Measurements from ENCODE around the gene KPNA6.
"Not testable (repeated sequence)": the region's sequence is repeated elsewhere in the genome, so short reads cannot be mapped to it uniquely, and the experiment has no call there.

The KPNA6 gene

DNA sequence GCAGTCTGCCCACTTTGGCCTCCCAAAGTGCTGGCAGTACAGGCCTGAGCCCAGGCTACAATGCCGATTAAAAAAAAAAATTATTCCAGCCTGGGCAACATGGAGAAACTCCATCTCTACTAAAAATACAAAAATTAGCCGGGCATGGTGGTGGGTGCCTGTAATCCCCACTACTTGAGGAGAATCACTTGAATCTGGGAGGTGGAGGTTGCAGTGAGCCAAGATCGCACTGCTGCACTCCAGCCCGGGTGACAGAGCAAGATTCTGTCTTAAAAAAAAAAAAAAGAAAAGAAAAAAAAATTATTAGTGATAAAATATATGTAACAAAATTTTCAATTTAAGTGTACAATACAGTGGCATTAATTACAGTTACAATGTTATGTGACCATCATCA, 35.4 kb downstream of the KPNA6 start:
- not testable (repeated sequence) for DNase-seq

DNA sequence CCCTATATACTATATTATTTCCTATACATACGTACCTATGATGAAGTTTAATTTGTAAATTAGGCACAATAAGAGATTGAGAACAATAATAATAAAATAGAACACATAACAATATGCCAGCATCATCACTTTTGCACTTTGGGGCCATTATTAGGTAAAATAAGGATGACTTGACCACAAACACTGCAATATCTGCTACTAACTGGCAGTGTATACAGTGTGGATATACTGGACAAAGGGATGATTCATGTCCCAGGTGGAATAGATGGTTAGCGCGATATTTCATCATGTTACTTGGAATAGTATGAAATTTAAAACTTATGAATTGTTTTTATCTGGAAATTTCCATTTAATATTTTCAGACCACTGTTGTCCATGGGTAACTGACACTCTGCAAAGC, 36.2 kb downstream of the KPNA6 start:
- DNase-seq, result no peak

DNA sequence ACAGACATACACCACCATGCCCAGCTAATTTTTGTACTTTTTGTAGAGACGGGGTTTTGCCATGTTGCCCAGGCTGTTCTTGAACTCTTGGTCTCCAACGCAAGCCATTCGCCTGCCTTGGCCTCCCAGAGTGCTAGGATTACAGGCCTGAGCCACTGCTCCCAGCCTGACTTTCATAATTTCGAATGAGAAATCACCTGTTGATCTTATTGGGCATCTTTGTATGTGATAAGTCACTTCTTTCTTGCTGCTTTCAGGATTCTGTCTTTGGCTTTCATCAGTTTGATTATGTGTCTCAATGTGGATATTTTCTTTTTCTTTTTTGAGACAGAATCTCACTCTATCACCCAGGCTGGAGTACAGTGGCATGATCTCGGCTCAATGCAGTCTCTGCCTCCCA, 39.9 kb downstream of the KPNA6 start:
- not testable (repeated sequence) for DNase-seq

DNA sequence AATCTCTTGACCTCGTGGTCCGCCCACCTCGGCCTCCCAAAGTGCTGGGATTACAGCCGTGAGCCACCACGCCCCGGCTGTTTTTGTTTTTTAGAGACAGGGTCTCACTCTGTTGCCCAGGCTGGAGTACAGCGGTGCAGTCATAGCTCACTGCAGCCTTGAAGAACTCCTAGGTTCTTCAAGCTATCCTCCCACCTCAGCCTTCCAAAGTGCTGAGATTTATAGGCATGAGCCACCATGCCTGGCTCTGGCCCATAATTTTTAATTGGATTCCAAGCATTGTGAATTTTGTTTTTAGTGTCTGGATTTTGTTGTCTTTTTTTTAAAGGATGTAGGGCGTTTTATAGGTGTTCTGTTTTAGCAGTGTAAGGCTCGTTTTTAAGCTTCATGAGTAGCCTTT, 43.0 kb downstream of the KPNA6 start:
- no peak for DNase-seq

DNA sequence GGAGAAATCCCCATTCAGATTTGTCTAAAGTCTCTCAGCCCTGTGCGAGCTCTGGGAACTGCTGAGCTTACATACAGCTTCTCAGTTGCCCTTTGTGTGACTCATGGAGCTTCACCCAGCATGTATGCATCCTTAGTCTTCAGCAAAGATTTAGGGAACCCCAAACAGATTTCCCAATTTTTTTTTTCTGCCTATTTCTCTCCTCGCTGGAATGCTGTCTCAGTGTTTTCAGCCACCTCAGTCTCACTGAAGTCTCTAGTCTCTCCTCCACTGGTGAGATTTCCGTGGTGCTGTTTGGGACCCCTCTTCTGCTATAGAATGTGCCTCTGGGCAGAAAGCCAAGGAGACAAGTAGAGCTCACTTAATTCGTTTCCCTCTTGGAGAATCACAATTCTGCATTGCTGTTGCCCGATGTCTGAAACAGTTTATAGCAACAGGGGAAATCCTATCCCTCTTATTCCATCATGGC, 43.5 kb downstream of the KPNA6 start:
- DNase-seq, result peak; percentile 87

DNA sequence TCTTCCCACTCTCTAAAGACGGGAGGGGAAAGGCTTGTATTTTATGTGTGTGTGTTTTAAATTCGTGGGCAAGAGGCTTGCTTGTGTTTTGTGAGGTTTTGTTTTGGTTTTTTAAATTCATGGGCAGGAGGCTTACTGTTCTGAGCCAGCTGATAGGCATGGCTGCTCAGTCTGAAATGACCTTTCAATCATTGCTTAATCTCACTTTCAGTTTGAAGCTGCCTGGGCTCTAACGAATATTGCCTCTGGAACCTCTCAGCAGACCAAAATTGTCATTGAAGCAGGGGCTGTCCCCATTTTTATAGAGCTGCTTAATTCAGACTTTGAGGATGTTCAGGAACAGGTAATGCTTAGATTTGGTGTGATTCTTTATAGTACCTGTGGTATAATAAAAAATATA, 51.3 kb downstream of the KPNA6 start:
- no peak for DNase-seq

DNA sequence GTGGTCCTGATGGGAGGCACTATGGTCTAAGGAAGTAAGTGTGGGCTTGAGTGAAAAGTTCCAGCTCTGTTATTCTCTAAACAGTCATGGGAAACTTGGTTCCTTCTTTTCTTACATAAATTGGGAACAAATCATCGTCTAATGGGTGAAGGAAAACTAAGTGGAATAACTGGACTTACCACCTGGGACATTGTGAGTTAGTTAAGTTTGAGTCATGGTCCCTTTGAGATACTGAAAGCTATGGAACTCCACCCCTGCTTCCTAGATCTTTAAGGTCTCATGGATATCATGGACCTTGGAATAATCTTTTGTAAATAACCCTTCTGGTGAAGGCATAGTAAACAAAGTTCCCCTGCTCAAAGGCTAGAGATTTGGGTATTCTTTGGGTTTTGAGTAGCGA, 55.5 kb downstream of the KPNA6 start:
- DNase-seq, result no peak

DNA sequence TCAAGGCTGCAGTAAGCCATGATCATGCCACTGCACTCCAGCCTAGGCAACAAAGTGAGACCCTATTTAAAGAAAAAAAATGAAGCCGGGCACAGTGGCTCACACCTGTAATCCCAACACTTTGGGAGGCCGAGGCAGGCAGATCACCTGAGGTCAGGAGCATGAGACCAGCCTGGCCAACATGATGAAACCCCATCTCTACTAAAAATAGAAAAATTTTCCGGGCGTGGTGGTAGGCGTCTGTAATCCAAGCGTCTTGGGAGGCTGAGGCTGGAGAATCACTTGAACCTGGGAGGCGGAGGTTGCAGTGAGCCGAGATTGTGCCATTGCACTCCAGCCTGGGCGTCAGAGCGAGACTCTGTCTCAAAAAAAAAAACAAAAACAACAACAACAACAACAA, 57.8 kb downstream of the KPNA6 start:
- not testable (repeated sequence) for DNase-seq

DNA sequence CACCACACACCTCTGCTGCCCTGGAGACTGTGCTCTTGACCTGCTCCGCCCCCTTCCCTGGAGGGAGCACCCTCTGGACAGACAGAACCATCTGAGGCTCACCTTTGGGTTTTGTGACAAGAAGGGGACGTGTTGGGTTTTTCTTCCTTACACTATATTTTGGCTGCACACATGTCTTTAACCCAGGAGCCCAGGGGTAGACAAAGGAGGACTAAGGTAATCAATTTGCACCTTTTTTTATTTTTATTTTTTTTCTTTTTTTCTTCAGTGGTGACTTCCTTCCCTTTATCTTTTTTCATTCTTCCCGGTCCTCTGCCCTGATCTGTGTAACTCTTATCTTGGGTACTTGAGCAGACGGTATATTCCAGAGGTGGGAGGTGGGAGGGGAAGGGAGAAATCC, 63.1 kb downstream of the KPNA6 start:
- no peak for DNase-seq

DNA sequence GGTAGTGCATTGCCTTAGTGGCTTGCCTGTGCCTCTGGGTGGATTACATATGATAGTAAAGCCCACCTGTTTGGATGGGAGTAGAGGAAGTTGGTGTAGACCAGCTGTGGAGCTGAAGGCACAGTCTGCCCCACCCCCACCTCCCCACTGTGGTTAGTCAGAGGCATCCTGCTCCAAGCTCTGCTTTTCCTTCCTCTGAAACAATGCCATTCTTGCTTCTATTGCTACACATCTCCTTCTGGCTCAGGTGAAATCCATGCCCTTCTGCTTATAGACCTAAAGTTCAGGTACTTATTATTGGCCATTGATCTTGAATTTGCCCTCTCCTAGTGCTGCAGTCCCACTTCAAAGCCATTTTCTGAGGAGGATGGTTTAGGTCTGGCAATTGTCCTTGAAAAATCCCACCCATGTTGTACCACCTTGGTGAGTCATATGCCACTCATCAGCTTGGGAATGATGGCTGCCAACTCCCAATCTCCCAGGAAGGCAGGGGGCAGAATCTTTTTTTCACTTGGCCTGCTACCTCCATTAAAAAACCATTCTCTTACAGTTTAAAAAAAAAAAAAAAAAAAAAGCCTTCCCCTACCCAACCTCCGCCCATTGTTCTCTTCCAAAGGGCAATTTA, 64.9 kb downstream of the KPNA6 start:
- no peak for DNase-seq

DNA sequence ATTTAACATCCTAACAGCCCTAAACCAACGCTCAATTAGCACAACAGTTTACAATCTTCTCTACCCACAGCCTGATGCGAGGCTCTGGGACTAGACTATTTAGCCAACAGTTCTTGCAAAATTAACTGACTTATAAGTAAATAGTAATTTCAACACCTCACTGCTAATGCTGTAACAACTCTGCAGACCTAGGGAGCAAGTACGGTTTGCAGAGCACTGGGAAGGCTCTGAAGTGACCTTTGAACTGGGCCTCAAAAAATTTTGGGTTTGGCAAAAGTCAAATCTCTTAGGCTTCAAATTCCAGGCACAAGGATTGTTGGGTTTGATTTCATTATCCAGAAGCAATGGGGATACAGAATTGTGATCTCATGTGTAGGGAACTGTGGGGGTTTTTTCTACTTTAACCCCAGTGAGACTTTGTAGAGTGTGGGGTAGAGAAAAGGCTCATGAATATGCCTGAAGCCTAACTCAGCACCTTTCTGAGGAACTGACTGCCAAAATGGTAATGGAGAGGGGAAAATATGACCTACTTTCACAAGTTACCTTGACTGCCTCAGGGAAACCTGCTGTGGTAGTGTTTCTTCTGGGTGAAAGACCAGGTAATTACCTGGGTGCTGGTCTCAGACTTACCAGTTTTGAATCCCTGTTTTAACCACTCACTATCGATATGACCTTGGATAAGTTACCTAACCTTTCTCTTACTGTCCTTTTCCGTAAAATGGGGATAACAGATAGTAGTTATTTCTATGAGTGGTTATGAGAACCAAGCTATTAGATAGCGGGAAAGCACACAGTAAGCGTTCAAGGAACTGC, 70.7 kb downstream of the KPNA6 start:
- no peak for DNase-seq

DNA sequence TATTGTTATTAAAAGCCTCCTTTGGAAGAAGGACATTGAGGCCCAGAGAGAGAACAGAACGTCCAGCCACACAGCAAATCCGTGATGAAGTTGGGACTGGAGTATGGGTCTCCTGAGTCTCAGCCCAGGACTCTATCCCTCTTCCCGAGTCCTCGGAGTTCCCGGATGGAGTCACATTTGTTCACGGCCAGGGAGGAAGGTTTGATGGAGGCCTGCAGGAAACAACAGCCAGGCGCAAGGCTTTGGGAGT, 71.3 kb downstream of the KPNA6 start:
- DNase-seq, result no peak

DNA sequence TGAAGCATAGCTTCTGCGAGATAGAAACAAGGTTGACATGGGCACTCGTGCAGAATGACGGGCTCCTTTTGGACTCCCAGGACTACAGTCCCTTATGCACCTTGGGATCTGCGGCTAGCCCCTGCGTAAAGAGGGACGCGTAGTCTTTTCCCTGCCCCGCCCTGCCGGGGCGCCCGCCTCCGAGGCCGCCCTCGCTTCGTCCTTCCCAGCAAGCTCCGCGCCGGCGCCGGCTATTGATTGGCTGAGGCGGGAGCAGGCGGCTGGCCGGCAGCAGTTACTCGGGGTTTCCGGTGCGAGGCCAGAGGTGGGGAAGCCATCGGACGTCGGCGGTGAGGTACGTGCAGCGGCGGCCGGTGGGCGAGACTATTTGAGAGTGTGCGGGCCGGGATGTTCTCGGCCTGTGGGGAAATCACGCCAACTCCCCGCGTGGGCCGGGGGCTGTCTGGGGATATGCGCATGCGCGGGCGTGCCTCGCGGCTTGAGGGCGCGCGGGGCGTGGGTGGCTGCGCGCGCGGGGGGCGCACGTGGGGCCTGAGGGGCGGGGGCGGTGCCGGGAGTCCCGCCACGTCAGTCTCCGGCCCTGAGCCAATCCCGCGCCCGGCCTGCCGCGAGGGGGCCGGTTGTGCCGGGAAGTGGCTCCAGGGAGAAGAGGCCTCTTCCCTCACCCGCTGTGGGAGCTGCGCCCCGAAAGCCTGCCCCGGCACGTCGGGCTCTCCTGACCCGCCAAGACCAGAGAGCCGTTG, 71.8 kb downstream of the KPNA6 start, which contains the start of gene TXLNA:
TXLNA (plus strand) TSS at position 233 of the 743 bp plus-strand sequence. CDS start 671 bp downstream, outside the sequence.
- DNase-seq, result peak; percentile 96

DNA sequence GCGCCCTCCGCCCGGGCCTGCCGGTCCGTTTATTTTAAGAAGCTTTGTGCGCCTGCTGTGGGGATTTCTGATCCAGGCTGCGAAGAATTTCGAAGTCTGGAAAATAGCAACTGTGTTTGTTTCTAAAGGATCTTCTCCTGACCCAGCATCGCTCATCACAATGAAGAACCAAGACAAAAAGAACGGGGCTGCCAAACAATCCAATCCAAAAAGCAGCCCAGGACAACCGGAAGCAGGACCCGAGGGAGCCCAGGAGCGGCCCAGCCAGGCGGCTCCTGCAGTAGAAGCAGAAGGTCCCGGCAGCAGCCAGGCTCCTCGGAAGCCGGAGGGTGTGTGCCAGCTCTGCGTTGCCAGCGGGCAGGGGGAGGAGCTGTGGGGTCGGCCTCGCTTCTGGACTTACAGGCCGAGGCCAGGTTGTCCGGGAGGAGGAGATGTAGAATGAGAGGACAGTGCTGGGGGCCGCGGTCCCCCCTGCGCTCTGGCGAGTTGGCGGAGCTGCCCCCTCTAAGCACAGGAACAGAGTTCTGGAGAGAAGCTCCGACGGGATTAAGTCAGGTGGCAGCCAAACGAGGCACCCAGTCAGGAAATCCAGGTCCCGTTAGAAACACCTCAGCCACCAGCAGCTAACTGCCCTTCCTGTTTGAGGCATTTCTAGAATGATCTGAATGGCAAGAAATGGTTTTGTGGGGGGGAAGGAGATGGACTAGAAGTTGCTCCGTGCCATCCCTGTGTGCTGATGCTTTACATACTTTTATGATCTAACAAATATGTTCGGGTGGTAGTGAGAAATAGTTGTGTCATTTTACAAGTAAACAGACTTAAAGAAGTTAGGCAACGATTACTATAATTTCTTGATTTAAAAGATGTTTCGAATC, 72.6 kb downstream of the KPNA6 start:
- peak; percentile 52 for DNase-seq

DNA sequence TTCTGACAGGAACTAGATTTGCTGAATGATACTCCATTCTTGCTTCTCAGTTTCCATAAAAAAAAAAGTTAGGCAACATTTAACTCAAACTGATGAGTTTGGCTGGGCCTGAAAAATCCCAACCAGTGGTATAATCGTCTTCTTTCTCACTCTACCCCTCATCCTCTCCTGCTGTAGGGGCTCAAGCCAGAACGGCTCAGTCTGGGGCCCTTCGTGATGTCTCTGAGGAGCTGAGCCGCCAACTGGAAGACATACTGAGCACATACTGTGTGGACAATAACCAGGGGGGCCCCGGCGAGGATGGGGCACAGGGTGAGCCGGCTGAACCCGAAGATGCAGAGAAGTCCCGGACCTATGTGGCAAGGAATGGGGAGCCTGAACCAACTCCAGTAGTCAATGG, 73.2 kb downstream of the KPNA6 start:
- no peak for DNase-seq

DNA sequence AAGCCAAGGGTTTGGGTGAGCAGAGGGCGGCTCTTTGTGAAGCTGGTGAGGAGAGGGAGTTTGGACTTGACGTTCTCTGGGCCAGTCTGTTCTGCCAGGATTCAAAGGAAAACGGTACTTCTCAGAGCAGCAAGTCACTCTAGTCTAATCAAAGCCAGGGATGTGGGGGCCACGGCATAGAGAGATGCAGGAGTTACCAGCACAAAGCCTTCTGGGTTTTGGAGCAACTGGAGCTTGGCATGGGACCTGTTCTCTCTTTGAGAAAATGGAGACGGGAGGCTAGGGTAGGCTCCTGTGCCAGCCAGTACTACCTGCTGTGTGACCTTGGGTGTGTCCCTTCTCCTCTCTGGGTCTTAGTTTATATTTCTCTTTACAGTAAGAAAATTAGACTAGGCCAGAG, 73.7 kb downstream of the KPNA6 start:
- no peak for DNase-seq

DNA sequence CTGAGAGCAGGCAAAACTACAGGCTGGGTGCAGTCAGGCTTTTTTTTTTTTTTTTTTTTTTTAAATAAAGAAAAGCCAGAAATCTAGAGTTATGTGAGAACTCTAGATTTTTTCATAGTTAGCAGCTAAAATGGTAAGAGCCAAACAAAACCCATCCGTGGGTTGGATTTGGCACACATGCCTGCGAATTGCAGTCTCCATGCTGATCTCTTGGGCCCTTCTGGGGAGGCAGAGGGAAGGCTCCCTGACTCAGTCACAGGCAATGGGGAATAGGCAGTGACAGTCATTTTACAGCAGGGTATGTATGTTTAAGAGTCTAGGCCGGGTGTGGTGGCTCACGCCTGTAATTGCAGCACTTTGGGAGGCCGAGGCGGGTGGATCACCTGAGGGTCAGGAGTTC, 74.2 kb downstream of the KPNA6 start:
- DNase-seq, result no peak

DNA sequence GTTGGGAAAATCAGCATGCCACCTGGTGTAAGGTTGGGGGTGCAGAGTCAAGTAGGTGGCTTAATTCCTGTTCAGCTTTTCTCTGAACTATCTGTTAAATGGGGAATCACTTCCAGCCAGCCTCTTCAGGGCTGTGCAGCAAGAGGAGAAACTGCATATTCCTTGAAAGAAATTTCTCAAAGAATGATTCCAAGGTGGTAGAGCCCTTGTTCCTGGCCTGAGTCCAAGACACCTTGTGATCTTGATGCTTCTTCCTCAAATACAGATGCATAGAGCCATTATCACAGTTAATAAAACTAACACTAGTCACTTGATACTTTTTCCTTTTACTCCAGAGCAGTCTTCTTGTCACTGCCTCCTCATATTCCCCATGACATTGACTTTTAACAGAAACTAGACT, 76.8 kb downstream of the KPNA6 start:
- DNase-seq, result no peak

DNA sequence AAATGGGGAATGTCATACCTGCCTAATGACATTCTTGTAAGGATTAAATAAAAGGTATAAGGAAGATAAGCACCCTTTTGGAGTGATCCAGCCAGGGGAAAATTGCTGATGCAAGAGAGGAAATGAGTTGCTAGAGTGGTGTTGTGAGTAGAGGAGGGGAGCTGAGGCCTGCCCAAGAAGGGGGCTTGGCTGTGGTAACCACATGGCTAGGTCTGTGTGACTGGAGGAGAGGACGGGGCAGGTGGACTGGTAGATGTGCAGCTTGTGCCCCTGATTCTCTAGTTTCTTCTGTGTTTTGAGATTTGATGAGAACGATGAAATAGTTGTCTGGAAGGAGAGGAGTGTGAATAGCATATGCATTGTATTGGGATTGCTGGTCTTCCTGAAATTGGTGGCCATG, 78.2 kb downstream of the KPNA6 start:
- DNase-seq, result no peak

DNA sequence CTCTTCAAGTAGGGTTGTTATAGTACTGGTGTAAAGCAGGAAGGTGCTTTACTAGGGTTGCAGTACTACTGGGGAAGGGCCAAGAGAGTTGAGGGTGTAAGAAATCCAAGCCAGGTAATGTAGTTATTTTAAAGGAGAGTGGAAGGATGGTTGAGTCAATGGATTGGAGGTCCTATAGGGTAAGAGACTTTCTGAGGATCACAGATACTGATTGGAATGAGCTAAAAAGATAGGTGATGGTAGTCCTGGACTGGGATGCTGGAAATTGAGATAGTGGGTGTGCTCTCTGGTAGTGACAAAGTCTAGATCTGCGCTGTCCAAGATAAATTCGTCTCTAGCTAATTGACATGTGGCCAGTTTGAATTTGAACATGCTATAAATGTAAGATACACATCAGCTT, 78.6 kb downstream of the KPNA6 start:
- DNase-seq, result no peak

DNA sequence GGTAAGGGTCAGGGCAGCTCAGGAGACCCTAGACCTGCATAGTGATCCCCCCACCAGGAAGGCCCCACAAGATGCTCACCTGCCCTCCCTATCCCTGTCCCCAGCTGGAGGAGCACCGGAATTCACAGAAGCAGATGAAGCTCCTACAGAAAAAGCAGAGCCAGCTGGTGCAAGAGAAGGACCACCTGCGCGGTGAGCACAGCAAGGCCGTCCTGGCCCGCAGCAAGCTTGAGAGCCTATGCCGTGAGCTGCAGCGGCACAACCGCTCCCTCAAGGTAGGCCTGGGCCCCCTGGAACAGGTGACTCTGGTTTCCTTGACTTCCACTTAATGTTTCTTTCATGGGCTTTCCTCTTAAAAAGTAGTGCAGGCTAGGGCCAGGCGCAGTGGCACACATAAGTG, 80.0 kb downstream of the KPNA6 start:
- no peak for DNase-seq

DNA sequence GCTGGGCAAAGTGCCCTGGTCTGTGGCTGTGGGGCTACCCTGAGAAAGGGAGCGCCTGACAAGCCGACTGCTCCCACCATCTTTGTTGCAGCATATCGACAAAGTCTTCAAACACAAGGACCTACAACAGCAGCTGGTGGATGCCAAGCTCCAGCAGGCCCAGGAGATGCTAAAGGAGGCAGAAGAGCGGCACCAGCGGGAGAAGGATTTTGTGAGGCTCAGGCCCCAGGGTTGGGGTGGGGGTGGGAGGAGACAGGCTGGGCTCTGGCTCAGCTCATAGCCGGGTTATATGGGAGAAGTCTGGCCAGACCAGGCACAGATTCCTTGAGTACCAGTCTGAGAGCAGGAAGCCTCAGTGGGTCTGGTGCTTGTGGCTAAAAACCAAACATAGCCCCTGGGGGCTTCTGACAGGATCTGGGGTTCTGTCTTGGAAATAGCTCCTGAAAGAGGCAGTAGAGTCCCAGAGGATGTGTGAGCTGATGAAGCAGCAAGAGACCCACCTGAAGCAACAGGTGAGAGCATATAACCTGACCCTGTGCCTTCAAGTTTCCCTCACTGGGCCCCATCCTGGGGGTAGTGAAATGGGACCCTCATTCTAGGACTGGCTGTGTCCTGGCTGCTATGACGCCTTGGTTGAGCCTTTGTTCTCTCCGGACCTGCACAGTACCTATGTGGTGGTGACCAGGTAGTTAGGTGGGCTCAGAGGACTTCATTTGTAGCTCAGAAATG, 84.5 kb downstream of the KPNA6 start:
- no peak for DNase-seq

All from NCI-H82 (cell line).